ENCODE data around the gene URI1.

Gene URI1

DNA sequence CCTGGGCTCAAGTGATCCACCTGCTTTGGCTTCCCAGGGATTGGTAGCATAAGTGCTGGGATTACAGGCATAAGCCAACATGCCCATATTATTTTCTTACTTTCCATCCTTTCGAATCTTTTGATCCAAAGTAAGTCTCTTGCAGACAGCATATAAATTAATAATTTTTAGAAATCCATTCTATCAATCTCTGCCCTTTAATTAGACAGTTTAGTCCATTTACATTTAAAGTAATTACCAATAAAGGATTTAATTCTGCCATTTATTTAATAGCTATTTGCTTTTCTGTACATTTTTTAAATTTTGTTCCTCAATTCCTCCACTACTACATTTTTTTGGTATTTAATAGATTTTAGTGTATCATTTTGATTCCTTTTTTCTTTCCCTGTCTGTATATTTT lies 7.3 kb upstream of the URI1 start:
- Histone ChIP-seq H3K36me3 (replicated peaks) (no peaks in the 10 kb centered on the region), H3K27me3 (replicated peaks) (no peaks in the 10 kb centered on the region), H3K27ac (no peak overlapping the region), H3K4me3 (ENCODE audit: low read depth, low read length) (no peak overlapping the region)
- DNase-seq: no peak
- TF ChIP-seq, protein P1, sequence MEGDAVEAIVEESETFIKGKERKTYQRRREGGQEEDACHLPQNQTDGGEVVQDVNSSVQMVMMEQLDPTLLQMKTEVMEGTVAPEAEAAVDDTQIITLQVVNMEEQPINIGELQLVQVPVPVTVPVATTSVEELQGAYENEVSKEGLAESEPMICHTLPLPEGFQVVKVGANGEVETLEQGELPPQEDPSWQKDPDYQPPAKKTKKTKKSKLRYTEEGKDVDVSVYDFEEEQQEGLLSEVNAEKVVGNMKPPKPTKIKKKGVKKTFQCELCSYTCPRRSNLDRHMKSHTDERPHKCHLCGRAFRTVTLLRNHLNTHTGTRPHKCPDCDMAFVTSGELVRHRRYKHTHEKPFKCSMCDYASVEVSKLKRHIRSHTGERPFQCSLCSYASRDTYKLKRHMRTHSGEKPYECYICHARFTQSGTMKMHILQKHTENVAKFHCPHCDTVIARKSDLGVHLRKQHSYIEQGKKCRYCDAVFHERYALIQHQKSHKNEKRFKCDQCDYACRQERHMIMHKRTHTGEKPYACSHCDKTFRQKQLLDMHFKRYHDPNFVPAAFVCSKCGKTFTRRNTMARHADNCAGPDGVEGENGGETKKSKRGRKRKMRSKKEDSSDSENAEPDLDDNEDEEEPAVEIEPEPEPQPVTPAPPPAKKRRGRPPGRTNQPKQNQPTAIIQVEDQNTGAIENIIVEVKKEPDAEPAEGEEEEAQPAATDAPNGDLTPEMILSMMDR (IDR thresholded peaks at IDR 0.05; ENCODE audit: low read depth, low read length, missing control alignments): no peak
- in situ Hi-C loops (cut with HindIII; ENCODE audit: low pct_ligation_motif_present, low sequenced_read_pairs): no loop called here

DNA sequence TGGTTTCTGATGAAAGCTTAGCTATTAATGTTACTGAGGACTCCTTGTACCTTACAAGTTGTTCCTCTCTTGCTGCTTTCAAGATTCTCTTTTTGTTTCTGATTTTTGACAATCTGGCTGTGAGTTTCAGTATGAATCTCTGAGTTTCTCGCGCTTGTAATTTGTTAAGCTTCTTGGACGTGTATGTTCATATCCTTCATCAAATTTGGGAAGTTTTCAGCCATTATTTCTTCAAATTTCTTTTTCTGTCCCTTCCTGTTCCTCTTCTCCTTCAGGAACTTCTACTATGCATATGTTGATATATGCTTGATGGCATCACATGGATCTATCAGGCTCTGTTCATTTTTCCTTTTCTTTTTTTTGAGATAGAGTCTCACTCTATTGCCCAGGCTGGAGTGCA lies 5.6 kb upstream of the URI1 start:
- Histone ChIP-seq H3K27me3 (replicated peaks) (no peaks in the 10 kb centered on the region), H3K4me3 (ENCODE audit: low read depth, low read length) (no peak overlapping the region), H3K36me3 (replicated peaks) (no peaks in the 10 kb centered on the region), H3K27ac (no peak overlapping the region)
- TF ChIP-seq, protein P1 (IDR thresholded peaks at IDR 0.05; ENCODE audit: low read depth, low read length, missing control alignments): no peak
- in situ Hi-C loops (cut with HindIII; ENCODE audit: low pct_ligation_motif_present, low sequenced_read_pairs): no loop called here
- DNase-seq: no peak

DNA sequence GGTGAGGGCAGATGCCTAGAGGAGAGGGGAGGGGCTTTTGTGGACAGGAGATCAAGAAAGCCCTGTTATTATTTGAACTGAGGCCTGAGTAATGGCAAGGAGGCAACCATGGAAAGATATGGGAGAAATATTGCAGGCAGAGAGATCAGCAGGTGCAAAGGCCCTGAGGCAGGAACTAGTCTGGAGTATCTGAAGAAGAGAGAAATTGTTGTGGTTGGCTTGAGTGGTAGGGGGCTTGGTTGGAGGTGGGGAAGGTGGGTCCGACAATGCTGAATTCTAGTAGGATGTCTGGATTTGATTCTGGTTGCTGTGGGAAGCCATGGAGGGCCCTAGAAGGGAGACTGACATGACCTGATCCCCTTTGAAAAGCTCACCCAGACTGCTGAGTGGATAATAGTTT lies 2.4 kb upstream of the URI1 start:
- H3K4me3 ChIP-seq (ENCODE audit: low read depth, low read length): no peak overlapping the region
- no peak for DNase-seq
- in situ Hi-C loops (cut with HindIII; ENCODE audit: low pct_ligation_motif_present, low sequenced_read_pairs): no loop called here
- H3K27me3 ChIP-seq (replicated peaks): no peaks in the 10 kb centered on the region
- no peaks in the 10 kb centered on the region for H3K36me3 ChIP-seq (replicated peaks)
- no peak overlapping the region for H3K27ac ChIP-seq
- TF ChIP-seq, protein P1 (IDR thresholded peaks at IDR 0.05; ENCODE audit: low read depth, low read length, missing control alignments): no peak

DNA sequence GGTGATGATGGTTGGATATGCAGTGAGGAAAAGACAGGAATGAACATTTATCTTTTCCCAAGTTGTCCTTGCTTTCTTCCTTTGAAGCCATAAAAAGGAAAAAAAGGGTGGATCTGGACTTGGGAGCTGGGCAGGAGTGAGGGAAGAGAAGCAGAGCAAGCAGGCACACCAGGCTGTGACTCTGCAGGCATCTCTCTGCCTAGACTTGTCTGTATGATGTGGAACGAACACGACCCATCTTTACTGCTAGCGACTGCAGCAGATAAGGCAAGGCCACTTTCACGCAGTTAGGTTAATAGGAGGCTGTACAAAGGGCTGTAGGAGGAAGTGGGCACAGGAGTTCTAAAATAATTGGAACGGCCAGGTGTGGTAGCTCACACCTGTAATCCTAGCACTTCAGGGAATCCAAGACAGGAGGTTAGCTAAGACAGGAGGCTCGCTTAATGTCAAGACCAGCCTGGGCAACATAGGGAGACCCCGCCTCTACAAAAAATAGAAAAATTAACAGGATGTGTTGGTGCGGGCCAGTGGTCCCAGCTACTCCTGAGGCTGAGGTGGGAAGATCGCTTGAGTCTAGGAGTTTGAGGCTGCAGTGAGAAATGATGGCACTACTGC lies 961 bp upstream of the URI1 start:
- no peaks in the 10 kb centered on the region for H3K27me3 ChIP-seq (replicated peaks)
- H3K27ac ChIP-seq: no peak overlapping the region
- TF ChIP-seq, protein P1 (IDR thresholded peaks at IDR 0.05; ENCODE audit: low read depth, low read length, missing control alignments): no peak
- H3K4me3 ChIP-seq (ENCODE audit: low read depth, low read length): no peak overlapping the region
- in situ Hi-C loops (cut with HindIII; ENCODE audit: low pct_ligation_motif_present, low sequenced_read_pairs): no loop called here
- DNase-seq: no peak
- H3K36me3 ChIP-seq (replicated peaks): no peaks in the 10 kb centered on the region

DNA sequence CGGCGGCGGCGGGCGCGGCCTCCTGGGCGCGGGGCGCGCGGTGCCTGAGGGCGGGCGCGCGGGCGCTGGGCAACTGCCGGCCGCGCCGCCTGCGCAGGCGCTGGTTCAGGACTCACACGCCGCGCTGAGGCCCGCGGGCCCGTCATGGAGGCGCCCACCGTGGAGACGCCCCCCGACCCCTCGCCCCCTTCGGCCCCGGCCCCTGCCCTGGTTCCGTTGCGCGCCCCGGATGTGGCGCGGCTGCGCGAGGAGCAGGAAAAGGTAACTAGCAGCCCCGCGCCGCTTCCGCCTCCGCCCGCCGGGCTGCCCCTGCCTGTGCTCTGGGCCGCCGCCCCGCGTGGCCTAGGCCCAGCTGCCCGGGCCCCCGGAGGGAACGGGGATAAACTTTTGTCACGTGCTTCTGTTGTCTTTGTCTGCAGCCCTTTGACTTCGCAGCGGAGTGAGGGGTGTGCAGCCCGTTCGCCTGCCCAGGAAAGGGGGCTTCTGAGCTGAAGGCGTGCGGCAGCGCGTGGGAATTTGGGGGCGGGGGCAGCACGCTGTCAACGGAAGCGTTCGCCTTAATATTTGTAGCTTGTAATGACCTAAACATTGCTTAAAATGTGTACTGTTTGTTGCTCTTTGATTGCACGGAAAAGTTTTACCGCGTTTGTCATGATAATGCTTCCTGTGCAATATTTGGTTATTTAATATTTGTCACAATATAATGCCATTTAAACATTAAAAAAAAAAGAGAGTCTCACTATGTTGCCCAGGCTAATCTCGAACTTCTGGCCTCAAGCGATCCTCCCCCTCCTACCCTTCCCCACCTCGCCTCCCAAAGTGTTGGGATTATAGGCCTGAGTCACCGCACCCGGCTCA lies 594 bp downstream of the URI1 start:
- no peak overlapping the region for H3K27ac ChIP-seq
- peak; percentile 5 for DNase-seq
- in situ Hi-C loops (cut with HindIII; ENCODE audit: low pct_ligation_motif_present, low sequenced_read_pairs): no loop called here
- TF ChIP-seq, protein P1 (IDR thresholded peaks at IDR 0.05; ENCODE audit: low read depth, low read length, missing control alignments): no peak
- H3K27me3 ChIP-seq (replicated peaks): no peaks in the 10 kb centered on the region
- peak overlapping the region; percentile 95 for H3K4me3 ChIP-seq (ENCODE audit: low read depth, low read length)
- H3K36me3 ChIP-seq (replicated peaks): no peaks in the 10 kb centered on the region

Data from brain microvascular endothelial cell (primary cell).